Activated T-helper 1 cell treated with anti-CD3 and anti-CD28 coated beads, Interleukin-2, amount 50 U/mL, for 16 hours (primary cell): ENCODE data around the gene CYREN.
"Not testable (repeated sequence)": the region's sequence is repeated elsewhere in the genome, so short reads cannot be mapped to it uniquely, and the experiment has no call there.

Source experiments
- DNase-seq, 2 donors: peaks; one replicate each; pipeline ENCODE4 v3.0.0-alpha.2; 2020; ENCODE audit warnings: low read depth in 1 of 2, low spot score in 1 of 2

CYREN gene

DNA sequence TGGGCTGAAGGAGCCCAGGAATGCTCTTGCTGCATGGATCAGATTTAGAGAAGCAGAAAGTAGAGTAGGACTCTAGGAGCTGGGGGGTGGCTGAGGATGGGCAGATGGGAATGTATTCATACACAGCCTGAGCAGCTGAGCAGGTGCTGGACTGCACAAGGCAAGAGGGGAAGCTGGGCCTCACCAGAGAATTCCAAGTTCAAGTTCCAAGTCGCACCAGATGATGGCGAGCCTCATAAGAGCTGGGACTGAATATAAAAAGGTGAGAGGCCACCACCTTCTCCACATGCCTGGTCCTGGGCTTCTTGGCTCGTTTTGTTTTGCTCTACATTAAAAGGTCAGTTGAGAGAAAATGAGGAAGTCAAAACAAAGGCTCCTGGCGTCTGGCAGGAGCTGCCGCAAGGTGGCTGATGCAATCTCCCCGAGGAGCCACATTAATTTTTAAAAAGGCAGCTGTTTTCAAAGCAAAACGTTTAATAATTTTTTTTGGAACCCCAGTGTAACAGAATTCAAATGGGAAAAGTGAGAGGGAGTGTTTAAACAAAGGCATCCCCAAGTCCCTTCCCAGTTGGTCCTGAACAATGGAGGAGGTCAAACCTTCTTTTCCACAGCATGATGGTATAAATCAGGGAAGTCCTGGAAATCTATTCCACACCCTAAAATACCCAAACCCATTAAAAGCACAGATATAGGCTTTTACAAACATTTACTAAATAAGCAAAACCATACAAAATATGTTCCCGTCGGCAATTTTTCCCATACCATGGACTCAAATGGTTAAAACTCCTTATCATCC lies 9.5 kb downstream of the CYREN start:
- no peak for DNase-seq

DNA sequence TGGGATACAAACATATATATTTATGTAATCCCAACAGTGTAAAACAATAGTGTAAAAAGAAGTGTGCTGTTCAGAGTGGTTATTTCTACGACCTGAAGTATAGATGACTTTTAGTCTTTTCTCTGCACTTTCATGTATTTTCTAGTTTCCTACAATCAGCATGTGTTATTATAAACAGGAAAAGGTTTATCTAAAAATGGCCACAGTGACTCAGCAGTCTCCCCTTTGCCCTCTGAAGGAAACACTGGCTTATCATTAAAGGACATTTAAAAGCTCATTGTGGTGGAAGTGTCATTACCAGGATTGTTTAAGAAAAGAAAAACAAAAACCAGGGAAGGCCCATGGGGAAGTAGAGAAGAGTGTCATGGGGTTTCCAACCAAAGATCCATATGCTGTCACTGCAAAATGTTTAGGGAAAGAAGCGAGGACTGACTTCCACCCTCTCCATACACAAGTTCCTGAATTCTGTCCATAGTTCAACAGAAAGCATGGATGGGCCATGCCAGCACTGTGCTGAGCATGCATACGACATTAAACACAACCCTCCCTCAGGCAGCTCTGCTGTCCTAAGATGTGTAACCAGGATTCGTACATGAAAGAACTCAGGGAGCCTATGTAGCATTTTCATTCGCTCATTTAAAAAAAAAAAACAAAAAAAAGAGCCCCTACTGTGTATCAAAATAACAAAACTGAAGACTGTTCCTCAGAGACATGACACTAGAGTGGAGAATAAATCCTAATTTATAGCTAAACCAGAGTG lies 10.2 kb downstream of the CYREN start:
- DNase-seq, result no peak

DNA sequence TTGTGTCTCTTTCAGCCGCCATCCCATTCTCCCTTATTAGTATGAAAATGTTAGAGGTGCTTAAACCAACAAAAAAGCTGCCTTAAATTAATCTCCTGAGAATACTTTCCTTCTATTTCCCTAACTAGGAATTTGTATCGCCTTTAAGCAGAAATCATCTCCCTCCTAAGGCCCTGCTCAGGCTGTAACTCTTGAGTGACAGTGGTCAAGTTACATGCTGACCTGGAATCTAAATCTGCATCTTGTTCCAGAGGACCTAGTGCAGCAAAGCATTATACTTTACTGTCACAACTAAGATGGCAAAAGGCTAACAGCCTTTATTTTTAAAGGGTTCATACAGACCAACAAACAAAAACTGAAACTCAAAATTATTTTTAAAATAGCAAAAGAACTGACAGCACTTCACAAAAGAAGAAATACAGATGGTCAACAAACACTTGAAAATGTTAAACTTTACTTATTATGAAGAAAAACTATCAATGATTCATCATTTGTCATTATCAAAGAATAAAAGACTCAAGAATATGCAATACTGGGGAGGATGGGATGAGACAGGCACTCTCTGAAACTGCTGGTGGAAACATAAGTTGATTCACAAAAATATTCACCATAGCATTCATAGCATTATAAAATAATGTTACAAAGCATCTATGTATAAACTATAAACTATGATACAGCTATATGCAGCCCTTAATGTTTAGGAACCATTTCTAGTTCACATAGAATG lies 11.0 kb downstream of the CYREN start:
- no peak for DNase-seq

DNA sequence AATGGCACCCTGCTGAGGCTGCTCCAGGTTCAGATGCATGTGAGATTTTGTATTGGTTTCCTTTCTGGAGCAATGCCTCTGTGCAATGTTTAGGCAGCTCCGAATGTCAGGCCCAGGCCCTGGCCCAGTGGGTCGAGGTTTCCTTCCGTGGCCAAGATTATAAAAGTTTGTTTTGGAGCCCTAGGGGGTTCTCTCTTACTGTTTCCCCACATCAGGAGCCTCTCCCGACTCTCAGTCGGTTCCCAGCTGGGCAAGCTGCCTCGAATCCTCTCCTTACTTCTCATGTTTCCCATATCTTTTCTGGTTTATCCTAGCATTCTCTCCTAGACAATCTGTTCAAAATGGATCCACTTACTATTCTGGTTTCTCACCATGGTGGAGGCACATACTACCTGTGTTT lies 11.6 kb downstream of the CYREN start:
- no peak for DNase-seq

DNA sequence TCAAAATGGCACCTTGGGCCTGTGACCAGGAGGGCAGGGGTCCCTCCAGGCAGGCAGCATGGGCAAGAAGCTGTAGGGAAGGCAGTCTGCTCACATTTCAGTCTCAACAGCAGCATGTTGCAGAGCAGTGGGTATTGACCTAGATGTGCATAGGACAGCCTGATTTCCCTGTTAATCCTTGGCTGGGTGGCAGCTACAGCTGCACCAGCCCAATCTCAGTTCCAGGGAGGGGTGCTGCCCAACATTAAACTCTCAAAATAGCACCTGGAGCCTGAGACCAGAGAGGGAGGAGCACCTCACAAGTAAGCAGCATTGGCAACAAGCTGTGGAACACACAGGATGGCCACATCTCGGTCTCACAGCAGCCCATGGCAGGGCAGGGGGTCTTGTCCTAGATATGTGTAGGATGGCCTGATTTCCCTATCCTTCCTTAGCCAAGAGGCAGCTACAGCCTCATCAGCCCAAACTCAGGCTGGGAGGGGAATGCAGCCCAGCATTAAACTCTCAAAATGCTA lies 12.3 kb downstream of the CYREN start:
- DNase-seq, result no peak

DNA sequence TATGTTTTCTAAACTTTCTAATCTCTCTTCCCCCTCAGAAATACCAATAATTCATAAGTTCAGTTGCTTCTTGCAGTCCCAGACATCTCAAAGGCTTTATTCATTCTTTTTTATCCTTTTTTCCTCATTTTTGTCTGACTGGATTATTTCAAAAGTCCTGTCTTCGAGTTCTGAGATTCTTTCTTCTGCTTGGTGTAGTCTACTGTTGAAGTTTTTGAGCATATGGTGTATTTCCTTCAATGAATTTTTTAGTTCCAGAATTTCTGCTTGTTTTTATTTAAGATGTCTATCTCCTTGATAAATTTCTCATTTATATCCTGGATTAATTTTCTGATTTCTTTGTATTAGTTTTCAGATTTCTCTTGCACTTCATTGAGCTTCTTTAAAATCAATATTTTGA lies 14.2 kb downstream of the CYREN start:
- DNase-seq, result no peak

DNA sequence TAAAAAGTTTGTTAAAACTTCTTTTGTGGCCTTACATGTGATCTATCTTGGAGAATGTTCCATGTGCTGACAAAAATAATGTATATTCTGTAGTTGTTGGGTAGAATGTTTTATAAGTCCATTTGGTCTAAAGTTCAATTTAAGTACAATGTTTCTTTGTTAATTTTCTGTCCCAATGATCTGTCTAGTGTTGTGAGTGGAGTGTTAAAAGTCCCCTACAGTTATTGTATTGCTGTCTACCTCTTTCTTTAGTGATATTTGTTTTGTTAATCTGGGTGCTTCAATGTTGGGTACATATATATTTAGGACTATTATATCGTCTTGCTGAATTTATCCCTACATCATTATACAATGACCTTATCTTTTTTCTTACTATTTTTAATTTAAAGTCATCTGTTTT lies 15.8 kb downstream of the CYREN start:
- no peak for DNase-seq

DNA sequence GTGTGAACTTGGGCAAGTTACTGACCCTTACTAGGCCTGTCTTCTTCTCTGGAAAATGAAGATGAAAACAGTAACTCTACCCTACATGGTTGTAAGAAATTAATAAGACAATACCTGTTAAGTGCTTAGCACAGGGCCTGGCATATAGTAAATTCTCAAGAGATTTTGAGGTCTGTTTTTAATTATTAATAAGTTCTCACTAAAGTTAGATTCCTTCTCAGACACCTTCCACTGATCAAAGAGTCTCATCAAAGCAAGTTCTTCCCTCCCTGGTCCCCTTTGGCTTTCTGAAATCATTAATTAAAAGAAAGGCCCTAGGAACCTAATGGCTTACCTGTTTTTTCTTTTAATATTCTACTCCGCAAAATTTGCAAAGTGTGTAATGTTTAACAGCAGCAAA lies 18.1 kb downstream of the CYREN start:
- DNase-seq, result no peak

DNA sequence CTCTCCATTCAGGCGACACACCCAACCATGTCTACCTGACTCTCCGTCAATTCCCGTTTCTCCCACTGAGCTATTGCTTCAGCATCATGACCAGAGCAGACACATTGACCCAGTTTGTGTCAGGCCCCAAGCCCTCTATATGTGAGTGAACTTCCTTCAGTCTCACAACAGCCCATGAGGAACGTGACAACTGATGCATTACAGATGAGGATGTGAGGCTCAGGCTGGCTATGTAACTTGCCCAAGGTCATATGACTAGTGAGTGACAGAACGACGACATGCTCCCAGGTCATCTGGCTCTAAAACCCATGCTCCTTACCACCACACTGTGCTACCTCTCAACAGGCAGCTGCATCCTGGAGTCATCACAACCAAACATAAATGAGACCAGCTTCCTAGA lies 19.0 kb downstream of the CYREN start:
- no peak for DNase-seq

DNA sequence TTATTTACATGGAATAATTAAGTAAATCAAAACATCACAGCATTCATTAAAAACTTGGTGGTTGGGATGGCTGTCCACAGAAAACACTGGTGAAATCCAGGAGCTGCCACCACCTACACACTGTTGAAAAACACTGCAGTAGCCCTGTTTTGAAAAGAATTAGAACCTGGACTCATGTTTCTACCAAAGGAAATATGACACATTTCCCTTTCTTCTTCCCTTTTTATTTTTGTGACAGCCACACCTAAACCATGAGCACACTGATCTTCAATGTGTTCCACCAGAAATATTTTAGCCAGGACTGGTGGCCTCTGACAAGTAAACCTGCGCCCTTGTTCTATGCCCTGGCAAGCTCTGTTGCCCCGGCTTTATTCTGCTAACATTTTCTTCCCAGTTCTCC lies 19.4 kb downstream of the CYREN start:
- no peak for DNase-seq

DNA sequence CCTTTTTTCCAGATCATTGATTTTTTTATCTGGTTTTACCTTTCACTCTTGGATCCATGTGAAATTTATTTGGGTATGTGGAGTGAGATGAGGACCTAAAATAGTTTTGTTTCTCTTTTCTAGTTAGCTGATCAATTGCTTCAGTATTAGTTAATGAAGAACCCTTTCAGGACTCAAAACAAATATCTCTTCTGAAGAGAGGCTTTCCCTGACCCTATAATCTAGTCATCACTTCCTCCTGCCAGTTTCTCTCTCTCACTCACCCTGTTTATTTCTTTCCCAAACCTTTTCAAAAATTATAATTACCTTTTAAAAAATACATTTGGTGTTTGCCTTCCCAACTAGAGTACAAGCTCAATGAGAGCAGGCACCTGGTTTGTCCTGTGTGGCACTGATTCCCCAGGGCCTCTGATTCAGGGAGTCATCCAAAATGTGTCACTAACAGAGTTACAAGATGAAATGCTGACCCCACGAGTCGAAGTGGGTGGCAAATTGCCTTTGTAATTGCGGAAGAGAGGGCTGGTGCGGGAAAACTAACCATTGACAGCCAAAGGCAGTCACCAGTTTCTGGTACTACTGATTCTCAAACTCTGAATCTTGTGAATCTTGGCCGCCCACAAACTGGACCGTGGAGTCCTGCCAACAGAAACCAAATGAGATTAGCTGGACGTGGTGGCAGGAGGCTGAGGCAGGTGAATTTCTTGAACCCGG lies 20.3 kb downstream of the CYREN start:
- no peak for DNase-seq

DNA sequence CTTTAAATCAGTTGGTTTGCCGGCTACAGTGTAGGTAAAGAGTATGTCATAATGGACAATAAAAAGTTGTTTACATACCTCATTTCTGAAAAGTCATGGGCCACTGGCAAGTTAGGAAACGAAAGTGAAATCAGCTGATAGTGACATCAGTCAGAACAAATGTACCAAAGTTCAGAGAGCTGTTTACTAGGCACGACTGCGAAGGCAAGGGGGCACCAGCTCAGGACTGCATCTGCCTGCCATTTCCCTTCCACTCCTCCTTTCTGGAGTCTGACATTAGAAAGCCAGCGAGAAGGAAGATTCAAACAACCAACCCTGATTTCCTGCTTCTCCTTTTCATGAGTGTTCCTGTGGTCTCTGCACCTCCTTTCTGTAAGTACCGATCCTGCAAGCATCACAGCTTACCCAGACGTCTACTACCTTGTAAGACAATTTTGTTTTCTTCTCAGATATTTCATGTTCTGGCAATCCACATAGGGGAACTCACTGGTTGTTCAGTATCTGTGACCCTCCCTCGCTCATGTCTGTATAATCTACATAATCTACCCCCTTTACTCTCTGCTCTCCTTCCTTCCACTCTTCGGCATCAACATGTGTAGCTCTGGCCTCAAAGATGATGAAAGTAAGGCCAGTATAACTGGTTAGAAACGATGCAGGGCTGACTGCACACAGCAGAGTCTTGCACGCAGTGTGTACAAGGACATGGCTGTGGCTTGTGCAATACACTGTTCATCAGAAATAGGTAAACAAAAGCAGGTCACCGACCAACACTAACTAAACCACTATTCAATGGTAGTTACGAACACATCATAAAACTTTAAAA lies 22.4 kb downstream of the CYREN start, which contains the start of gene TMEM140:
Gene TMEM140 (plus strand): TSS at position 174 of the 823 bp plus-strand sequence. CDS start 16,370 bp downstream, outside the sequence.
- DNase-seq, result no peak

DNA sequence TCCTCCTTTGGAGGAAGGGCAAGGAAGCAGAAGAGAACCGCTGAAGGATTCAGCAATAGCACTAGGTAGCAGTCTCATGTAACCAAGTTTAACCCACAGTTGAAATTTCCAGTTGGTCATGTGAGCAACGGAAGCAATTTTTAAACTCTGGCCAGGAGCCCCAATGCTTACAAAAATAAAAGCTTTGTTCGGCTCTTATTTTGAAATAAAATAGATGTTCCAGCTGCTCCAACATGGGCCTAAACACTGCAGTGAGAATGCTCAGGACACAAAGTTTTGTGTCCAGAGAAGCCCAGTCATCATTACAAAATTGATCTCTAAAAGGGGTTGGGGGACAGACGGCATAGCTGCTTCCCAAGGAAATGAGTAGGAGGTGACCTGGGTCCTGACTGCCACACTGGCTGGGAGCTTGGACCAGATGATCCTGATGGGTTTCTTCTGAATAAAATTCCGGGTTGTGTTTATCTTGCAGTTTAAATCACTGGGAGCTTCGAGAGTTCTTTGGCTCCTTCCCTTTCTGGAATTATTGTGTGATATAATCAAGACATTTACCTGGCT lies 23.1 kb downstream of the CYREN start:
- no peak for DNase-seq

DNA sequence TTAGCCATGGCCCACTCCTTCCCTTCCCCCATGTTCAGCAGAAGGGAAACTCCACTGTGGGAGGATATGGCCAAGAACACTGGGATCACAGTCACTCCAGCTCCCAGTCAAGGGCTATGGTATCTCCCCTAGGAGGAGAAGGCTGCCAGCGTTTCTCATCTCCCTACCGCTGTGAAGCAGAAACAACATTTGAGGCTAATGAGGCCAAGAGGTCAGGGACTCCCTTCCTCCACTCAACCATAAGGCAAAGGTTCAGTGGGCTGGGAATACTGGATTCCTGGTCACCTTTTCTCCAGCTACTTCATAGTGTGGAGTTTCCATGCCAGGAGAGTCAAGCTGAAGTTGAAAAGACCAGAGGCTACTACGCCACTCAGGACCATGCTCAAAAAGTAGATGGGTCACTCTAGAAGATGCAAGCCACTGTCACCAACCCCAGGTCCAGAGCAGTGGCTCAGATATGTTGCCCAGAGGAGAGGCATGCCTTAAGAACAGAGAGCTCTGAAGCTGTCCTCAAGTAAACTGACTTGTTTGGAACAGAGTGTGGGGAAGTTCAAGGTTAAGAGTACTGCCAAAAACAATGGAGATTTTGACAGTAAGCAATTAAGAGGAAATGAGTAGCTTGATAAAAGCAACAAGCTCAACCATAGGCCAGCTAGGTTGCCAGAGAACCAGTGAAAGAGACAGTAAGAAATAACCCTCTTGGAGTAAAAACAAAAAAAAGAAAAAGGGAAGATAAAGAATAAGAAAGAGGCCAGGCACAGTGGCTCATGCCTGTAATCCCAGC lies 26.4 kb downstream of the CYREN start:
- DNase-seq, result no peak

DNA sequence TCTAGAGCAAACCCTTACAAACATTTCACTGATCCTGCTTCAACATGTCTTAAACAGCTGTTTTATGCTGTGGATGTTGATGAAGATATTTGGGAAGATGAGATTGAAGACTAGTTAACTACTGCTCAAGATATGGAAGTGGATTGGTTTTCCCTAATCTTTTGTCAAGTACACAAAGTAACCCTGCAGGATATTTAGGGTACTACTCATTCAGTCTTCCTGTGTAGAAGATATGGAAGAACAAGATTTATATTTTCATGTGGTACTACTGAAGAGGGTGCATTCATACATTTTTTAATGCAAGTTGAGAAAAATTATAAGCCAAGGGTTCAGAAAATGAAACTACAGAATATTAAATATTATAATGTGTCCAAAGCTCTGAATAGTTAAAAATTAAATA lies 40.9 kb downstream of the CYREN start:
- DNase-seq, result no peak

DNA sequence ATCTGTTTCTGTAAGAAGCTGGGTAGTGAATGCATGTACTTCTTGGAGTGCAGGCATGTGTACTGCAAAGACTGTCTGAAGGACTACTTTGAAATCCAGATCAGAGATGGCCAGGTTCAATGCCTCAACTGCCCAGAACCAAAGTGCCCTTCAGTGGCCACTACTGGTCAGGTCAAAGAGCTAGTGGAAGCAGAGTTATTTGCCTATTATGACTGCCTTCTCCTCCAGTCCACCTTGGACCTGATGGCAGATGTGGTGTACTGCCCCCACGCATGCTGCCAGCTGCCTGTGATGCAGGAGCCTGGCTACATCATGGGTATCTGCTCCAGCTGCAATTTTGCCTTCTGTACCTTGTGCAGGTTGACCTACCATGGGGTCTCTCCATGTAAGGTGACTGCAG lies 41.6 kb downstream of the CYREN start:
- no peak for DNase-seq

DNA sequence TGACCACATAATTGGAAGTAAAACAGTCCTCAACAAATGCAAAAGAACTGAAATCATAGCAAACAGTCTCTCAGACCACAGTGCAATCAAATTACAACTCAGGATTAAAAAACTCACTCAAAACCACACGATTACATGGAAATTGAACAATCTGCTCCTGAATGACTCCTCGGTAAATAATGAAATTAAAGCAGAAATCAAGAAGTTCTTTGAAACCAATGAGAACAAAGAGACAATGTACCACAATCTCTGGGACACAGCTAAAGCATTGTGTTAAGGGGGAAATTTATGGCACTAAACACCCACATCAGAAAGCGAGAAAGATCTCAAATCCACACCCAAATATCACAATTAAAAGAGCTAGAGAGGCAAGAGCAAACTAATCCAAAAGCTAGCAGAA lies 45.9 kb downstream of the CYREN start:
- not testable (repeated sequence) for DNase-seq

DNA sequence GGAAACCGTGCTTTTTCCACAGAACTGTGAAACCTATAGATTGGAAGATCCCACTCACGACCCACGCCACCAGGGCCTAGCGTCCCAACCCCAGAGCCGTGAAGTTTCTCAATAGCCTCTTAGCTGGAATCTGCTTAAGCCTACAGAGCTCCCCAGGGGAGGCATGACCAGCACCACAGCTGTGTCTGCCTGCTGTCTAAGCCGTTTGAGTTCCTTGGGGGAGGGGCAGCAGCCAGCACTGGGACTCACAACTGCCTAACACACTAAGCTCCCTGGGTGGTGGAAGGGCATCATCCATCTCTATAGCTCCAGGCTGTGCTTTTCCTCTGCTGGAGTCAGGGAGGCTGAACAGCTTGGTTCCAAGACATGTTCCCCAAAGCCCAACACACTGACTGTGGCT lies 48.6 kb downstream of the CYREN start:
- no peak for DNase-seq

DNA sequence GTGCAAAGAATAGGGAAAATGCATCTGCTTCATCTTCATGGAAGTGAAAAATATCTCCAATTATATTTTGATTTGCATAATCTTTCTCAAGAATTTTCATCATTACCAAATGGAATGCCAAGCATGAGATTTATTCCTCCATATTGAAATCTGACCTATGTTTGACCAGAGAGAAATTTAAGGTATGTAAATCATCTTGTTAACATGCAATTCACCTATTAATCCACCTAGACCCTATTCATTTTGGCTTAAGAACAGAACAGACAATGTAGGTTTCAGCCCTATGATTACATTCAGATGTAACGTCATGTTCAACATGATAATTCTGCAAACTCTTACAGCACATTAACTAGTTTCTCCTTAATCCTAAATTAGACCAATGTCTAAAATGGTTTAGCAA lies 53.4 kb downstream of the CYREN start:
- no peak for DNase-seq
